Posterior vena cava (tissue), 2 donors: ENCODE measurements around the gene BEX3. TPM values are rescaled to one million over a fixed set of nuclear protein-coding genes. Genes with fewer than 3 reads are reported as not detected.
"Not testable (repeated sequence)": the region's sequence is repeated elsewhere in the genome, so short reads cannot be mapped to it uniquely, and the experiment has no call there.

Experiments used
- DNase-seq: peaks from one replicate; pipeline ENCODE4 v3.0.0-alpha.2; 2020; ENCODE audit warnings: low spot score
- intact Hi-C, 2 donors: fragments of 100-400 bp; cut with DNase I; formaldehyde crosslinking; loops; one replicate each; pipeline versions ENCODE4 v1.14.1 to v1.14.2; 2022 to 2023
- total RNA-seq, 2 donors: library from RNA; stranded (reverse); fragmentation: NEBNext Ultra II Directional; extraction: Animal tissue kit (Norgen Biotek cat#: 25700); gene quantifications; one replicate each; pipeline ENCODE4 v1.2.1, GENCODE V29; 2021
- donor health status: DM: yes; HTN: yes; CAD: no.
- donor health status: DM: yes; HTN: yes; CAD: no.

BEX3 gene
- total RNA-seq, 2 donors from 2014 or later, result 45.2 to 85.3 TPM

- DNase-seq, result no peak
- intact Hi-C loops, result no loop called here
Observed at GRCh38 chrX:103372886-103373285, 3.5 kb upstream of the BEX3 start.

GRCh38 chrX:103373581-103373980 lies 2.8 kb upstream of the BEX3 start:
- no peak for DNase-seq
- intact Hi-C loops, result no loop called here

DNA sequence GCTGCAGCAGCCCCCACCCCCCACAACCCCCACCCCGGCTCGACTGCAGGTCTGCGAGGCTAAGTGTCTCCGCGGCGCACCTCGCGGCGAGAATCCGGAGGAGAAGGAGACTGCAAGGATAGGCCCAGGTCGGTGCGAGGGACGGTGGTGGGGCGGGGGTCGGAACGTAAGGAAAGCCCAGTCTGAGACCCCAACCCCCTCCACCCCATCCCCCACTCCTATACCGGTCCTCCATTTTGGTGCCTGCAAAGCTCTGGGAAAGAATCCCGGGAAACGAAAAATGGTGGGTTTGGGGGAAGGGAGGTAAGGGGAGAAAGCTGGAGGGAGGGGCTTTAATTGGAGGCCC lies 614 bp downstream of the BEX3 start:
- intact Hi-C loops, result no loop called here

GRCh38 chrX:103378990-103379389 lies 2.7 kb downstream of the BEX3 start:
- DNase-seq, result no peak
- intact Hi-C loops, result no loop called here

More for the DNA sequence above, 614 bp downstream of the BEX3 start:
- DNase-seq, result no peak

DNA sequence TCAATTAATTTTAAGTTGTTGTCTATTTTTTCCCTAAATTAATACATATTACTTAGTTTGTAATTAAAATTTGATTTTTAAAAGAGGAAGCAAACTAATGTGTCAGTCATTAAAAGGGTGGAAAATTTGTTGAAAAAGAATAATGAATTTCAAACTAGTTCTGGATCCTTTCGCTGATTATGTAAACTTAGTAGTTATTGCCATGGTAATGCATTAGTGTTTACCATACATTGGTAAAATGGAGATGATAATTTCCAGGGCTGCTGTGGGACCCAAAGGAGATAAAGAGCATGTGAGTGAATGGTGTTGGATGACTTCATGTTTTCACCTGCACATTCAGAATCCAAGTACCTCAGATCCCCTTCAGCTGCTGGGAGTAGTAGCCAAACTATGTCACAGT lies 6.5 kb downstream of the BEX3 start:
- intact Hi-C loops, result no loop called here
- DNase-seq, result no peak

GRCh38 chrX:103384672-103385071 lies 8.3 kb downstream of the BEX3 start:
- intact Hi-C loops, result no loop called here
- no peak for DNase-seq

- DNase-seq, intact Hi-C loops: not testable (repeated sequence)
Observed at GRCh38 chrX:103385283-103385830, 9.0 kb downstream of the BEX3 start.

- no peak for DNase-seq
- intact Hi-C loops, result no loop called here
Observed at GRCh38 chrX:103386332-103386731, 10.0 kb downstream of the BEX3 start.

- intact Hi-C loops, result no loop called here
- no peak for DNase-seq
Observed at GRCh38 chrX:103393487-103393886, 17.1 kb downstream of the BEX3 start.

- intact Hi-C loops, result no loop called here
- no peak for DNase-seq
Observed at GRCh38 chrX:103396186-103396585, 19.8 kb downstream of the BEX3 start.

DNA sequence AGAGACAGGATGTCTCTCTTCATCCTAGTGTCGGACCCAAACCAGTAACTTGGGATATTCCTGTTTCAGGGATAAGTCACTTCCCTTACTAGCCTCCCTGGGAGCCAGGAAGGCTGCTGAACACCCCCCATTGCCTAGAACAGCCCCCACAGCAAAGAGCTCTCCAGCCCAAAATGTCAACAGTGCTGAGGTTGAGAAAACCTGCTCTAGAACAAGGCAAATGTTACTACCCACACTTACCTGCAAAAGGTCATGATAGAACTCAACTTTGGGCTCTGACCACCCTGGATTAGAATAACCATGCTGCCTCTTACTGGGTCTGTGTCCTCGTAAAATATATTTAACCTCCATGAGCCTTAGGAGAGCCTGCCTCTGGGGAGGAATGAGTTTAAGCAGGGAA lies 20.3 kb downstream of the BEX3 start:
- intact Hi-C loops, result no loop called here
- no peak for DNase-seq

GRCh38 chrX:103397707-103398106 lies 21.4 kb downstream of the BEX3 start:
- DNase-seq, result no peak
- intact Hi-C loops, result no loop called here

GRCh38 chrX:103398421-103398864 lies 22.1 kb downstream of the BEX3 start:
- no peak for DNase-seq

GRCh38 chrX:103399744-103400143 lies 23.4 kb downstream of the BEX3 start:
- intact Hi-C loops, result no loop called here
- no peak for DNase-seq

More at GRCh38 chrX:103398421-103398864, 22.1 kb downstream of the BEX3 start:
- intact Hi-C loops, result no loop called here

GRCh38 chrX:103400931-103401330 lies 24.6 kb downstream of the BEX3 start:
- DNase-seq, result no peak
- intact Hi-C loops, result no loop called here

GRCh38 chrX:103404231-103405008 lies 28.1 kb downstream of the BEX3 start:
- intact Hi-C loops, result no loop called here
- DNase-seq, result peak; percentile 86

GRCh38 chrX:103405009-103405333 lies 28.6 kb downstream of the BEX3 start:
- intact Hi-C loops, result no loop called here
- DNase-seq, result no peak

- DNase-seq, result no peak
- intact Hi-C loops, result no loop called here
Observed at GRCh38 chrX:103406256-103406655, 29.9 kb downstream of the BEX3 start.

DNA sequence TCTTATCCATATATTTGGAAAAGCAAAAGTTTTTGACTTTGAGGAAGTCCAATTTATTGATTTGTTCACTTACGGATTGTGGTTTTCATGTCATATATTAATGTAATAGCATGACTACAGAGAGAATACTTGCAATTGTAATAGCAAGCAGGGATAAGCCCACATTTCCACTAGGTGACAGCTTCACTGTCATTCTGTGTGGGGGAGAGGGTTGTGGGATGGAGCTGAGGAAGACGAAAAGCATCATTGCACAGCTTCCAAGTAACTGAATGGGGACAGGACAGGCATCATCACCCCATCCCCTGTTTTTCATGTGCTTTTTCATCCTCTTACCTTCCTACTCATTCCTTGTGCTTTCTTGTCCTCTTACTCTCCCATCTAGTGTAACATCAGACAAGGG lies 31.4 kb downstream of the BEX3 start:
- DNase-seq, result no peak
- intact Hi-C loops, result no loop called here

- DNase-seq, intact Hi-C loops: not testable (repeated sequence)
Observed at GRCh38 chrX:103411721-103412120, 35.4 kb downstream of the BEX3 start.

DNA sequence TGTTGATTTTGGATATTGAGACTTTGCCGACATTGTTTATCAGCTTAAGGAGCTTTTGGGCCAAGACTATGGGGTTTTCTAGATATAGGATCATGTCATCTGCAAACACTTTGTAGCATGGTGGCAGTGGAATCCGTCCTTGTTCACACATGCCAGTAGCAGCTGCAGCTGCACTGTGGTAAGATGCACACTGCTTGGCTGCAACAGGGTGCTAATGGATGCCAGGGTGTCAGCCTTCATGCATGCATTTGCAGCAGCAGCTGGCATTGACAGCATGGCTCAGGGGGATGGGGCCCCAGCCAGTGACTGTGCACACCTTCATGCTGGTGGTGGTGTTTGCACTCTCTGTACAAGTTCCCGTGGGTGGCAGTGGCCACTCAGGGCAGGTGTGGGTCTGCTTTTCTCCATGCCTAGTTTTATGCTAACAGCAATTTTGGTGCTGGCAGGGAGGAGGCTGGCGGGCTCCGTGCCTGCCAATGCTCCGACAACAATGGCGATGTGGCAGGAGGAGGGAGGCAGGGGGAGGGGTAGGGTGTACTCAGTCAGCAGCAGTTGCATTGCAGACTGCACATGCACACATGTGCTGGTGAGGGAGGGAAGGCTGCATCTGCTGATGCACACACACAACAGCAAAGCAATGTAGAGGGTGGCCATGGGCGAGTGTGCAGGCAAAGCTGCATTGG lies 37.5 kb downstream of the BEX3 start:
- DNase-seq, result no peak
- intact Hi-C loops, result no loop called here
